Mammary epithelial cell (primary cell): ENCODE results near the gene RBM15.

Experiments
- CTCF ChIP-seq, 2 donors: IDR thresholded peaks in 1 of 2; conservative IDR thresholded peaks in 1 of 2; 2 replicates each; pipeline ENCODE4 v1.5.1; 2011 to 2012; ENCODE audit warnings: inconsistent platforms in 2 of 2, low read length in 2 of 2, mild to moderate bottlenecking in 2 of 2, control low read depth in 1 of 2, low read depth in 1 of 2; ENCODE audit not compliant: insufficient read depth in 1 of 2; ENCODE audit errors: extremely low read depth in 1 of 2
- EZH2 ChIP-seq: IDR thresholded peaks from 2 replicates; pipeline ENCODE4 v1.6.1; 2012; ENCODE audit warnings: low read length, inconsistent platforms, borderline replicate concordance

DNA sequence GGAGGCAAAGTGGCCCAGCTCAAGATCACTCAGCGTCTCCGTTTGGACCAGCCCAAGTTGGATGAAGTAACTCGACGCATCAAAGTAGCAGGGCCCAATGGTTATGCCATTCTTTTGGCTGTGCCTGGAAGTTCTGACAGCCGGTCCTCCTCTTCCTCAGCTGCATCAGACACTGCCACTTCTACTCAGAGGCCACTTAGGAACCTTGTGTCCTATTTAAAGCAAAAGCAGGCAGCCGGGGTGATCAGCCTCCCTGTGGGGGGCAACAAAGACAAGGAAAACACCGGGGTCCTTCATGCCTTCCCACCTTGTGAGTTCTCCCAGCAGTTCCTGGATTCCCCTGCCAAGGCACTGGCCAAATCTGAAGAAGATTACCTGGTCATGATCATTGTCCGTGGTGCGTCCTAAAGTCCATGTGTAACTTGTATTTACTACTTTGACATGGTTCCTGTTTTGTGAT, 2.7 kb downstream of the RBM15 start:
- TF ChIP-seq CTCF (conservative IDR thresholded peaks at IDR 0.05 in 1 of 2, IDR thresholded peaks at IDR 0.05 in 1 of 2; ENCODE audit: extremely low read depth in 1 of 2, insufficient read depth in 1 of 2, low read depth in 1 of 2, low read length in 2 of 2) = no peak
- TF ChIP-seq EZH2 = no peak
